HepG2 (cell line): ENCODE data around the gene SLC25A11. TPM values are rescaled to one million over a fixed set of nuclear protein-coding genes. Genes with fewer than 3 reads are reported as not detected.

Source experiments
- CENPBD1 ChIP-seq: sonication (generic); formaldehyde crosslinking; IDR thresholded peaks from 2 replicates; pipeline ENCODE4 v1.8.0; 2022; ENCODE audit warnings: missing genetic modification reagents, low read depth, mild to moderate bottlenecking, borderline replicate concordance
- DMAP1 ChIP-seq: IDR thresholded peaks from 2 replicates; pipeline ENCODE4 v1.6.1; 2016
- DNMT1 ChIP-seq: sonication (generic); formaldehyde crosslinking; IDR thresholded peaks from 2 replicates; pipeline ENCODE4 v1.5.1; 2020; ENCODE audit warnings: mild to moderate bottlenecking, missing genetic modification reagents
- FOXK1 ChIP-seq: sonication (generic); formaldehyde crosslinking; IDR thresholded peaks from 2 replicates; pipeline ENCODE4 v1.4.0; 2020; ENCODE audit warnings: low read depth, missing genetic modification reagents, borderline replicate concordance
- GATA4 ChIP-seq: sonication (generic); IDR thresholded peaks from 2 replicates; pipeline ENCODE4 v1.6.1; 2016; ENCODE audit warnings: antibody characterized with exemption, low read depth, borderline replicate concordance
- HNF1B ChIP-seq: sonication (generic); formaldehyde crosslinking; IDR thresholded peaks from 2 replicates; pipeline ENCODE4 v1.5.1; 2020; ENCODE audit warnings: mild to moderate bottlenecking, moderate library complexity, missing genetic modification reagents
- KAT2B ChIP-seq: fragments of 150-350 bp; IDR thresholded peaks from 2 replicates; pipeline ENCODE4 v1.6.1; 2014; ENCODE audit warnings: low read depth, low read length, borderline replicate concordance
- KMT2B ChIP-seq: IDR thresholded peaks from 2 replicates; pipeline ENCODE4 v1.6.1; 2016; ENCODE audit warnings: missing genetic modification reagents, missing compliant biosample characterization
- NFYB ChIP-seq: sonication (generic); formaldehyde crosslinking; IDR thresholded peaks from 2 replicates; pipeline ENCODE4 v1.4.0; 2020; ENCODE audit warnings: missing genetic modification reagents
- PRPF4 ChIP-seq: fragments of 200-400 bp; formaldehyde crosslinking; IDR thresholded peaks from 2 replicates; pipeline ENCODE4 v1.6.1; 2016; ENCODE audit warnings: low read length, low read depth; ENCODE audit not compliant: poor library complexity, severe bottlenecking
- SAFB2 ChIP-seq: sonication (generic); formaldehyde crosslinking; IDR thresholded peaks from 2 replicates; pipeline ENCODE4 v1.5.1; 2020; ENCODE audit warnings: missing genetic modification reagents, low read depth, mild to moderate bottlenecking, borderline replicate concordance
- SCMH1 ChIP-seq: sonication (generic); formaldehyde crosslinking; IDR thresholded peaks from 2 replicates; pipeline ENCODE4 v1.9.0; 2021; ENCODE audit warnings: missing genetic modification reagents, mild to moderate bottlenecking, borderline replicate concordance
- SSRP1 ChIP-seq: IDR thresholded peaks from 2 replicates; pipeline ENCODE4 v1.6.1; 2016; ENCODE audit warnings: control low read depth
- THYN1 ChIP-seq: sonication (generic); formaldehyde crosslinking; IDR thresholded peaks from 2 replicates; pipeline ENCODE4 v1.8.1; 2023; ENCODE audit warnings: low read depth, mild to moderate bottlenecking, moderate library complexity, missing genetic modification reagents, borderline replicate concordance
- ZBTB38 ChIP-seq: sonication (generic); formaldehyde crosslinking; IDR thresholded peaks from 2 replicates; pipeline ENCODE4 v1.5.1; 2020; ENCODE audit warnings: mild to moderate bottlenecking, missing genetic modification reagents
- ZIK1 ChIP-seq: sonication (generic); formaldehyde crosslinking; IDR thresholded peaks from 2 replicates; pipeline ENCODE4 v1.5.0; 2020; ENCODE audit warnings: mild to moderate bottlenecking, low read depth, missing genetic modification reagents, borderline replicate concordance
- ZNF142 ChIP-seq: sonication (generic); formaldehyde crosslinking; IDR thresholded peaks from 2 replicates; pipeline ENCODE4 v1.4.0; 2020; ENCODE audit warnings: missing genetic modification reagents
- ZNF205 ChIP-seq: IDR thresholded peaks from 2 replicates; pipeline ENCODE4 v1.6.1; 2018; ENCODE audit warnings: missing biosample characterization, missing genetic modification reagents
- ZNF510 ChIP-seq: sonication (generic); formaldehyde crosslinking; IDR thresholded peaks from 2 replicates; pipeline ENCODE4 v1.4.0; 2020; ENCODE audit warnings: low read depth, mild to moderate bottlenecking, missing genetic modification reagents
- ZNF773 ChIP-seq: sonication (generic); formaldehyde crosslinking; IDR thresholded peaks from 2 replicates; pipeline ENCODE4 v1.4.0; 2020; ENCODE audit warnings: missing genetic modification reagents, borderline replicate concordance
- polyA plus RNA-seq, 8 experiments: library from polyadenylated mRNA; depleted of rRNA in 3 of 8; stranded (reverse) in 7 of 8; unstranded in 1 of 8; fragments of >200 nt; fragmentation: Illumina TruSeq in 4 of 8; extraction: Trizol in 4 of 8; gene quantifications; 2 replicates each; pipeline versions ENCODE4 v1.2.1 to v1.2.3, GENCODE V29; 2011 to 2016; ENCODE audit warnings: low read depth in 4 of 8, missing spikeins in 1 of 8, mixed read lengths in 1 of 8; ENCODE audit not compliant: insufficient read depth in 1 of 8
- total RNA-seq, 5 experiments: library from RNA; depleted of rRNA; stranded (reverse); fragments of >200 nt; fragmentation: Illumina TruSeq; extraction: Trizol; gene quantifications; 2 replicates each; pipeline ENCODE4 v1.2.3, GENCODE V29; 2016; ENCODE audit warnings: low read depth in 1 of 5
- TF ChIP-seq, protein P1 (sequence below): sonication (generic); formaldehyde crosslinking; IDR thresholded peaks from 2 replicates; pipeline ENCODE4 v1.4.0; 2020; ENCODE audit warnings: missing genetic modification reagents

Gene SLC25A11
- total and polyA plus RNA-seq, 2 of the 13 experiments (the other 11 are each of a cell fraction or from before 2014, with no cell fraction given): 35.4 to 47.2 TPM

DNA sequence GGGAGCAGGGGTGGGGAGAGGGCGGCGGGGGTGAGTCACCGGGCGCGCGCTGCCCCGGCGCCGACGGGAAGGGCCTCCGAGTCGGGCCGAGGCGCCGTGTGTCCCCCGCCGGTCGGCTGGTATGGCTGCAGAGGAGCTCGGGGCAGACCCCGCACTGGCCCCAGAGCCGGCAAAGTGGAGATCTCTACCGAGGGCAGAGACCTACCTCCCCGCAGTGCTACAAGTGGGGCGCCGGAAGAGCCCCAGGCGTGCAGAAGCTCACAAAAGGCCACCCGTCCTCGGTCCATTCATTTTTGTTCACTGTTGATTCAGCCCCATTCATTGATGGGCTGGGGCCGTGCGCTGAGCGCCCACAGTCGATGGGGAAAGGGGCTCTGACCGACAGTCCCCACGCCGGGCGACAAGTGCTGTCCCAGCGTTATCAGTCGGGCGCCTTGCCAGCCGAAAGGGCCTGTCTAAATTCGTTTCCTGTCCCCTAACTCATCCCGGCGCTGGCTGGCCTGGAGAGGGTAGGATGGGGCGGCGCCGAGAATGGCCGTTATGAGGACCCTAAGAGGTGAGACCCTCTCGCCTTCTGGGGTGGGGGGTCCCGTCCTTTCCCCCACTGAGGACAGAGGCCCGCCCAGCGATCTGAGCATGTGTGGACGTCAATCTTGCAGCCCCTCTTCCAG lies 10.4 kb upstream of the SLC25A11 start (continued):
- TF ChIP-seq HNF1B (CRISPR knock-in tag) (no peak), ZBTB38 (CRISPR knock-in tag) (0 out of 2 replicates have a peak, but pooled peaks have one; percentile 15), KAT2B (no peak), THYN1 (no peak), SSRP1 (no peak), ZNF510 (CRISPR knock-in tag) (no peak), DNMT1 (CRISPR knock-in tag) (no peak), CENPBD1 (CRISPR knock-in tag) (no peak), DMAP1 (CRISPR knock-in tag) (no peak; the same call in 1 of the 2 replicates), ZNF205 (CRISPR knock-in tag) (no peak), GATA4 (0 out of 2 replicates have a peak, but pooled peaks have one; percentile 5), ZIK1 (CRISPR knock-in tag) (no peak), NFYB (no peak), ZNF142 (CRISPR knock-in tag) (no peak), FOXK1 (CRISPR knock-in tag) (no peak), ZNF773 (no peak), SCMH1 (CRISPR knock-in tag) (no peak), PRPF4 (no peak), KMT2B (CRISPR knock-in tag) (0 out of 2 replicates have a peak, but pooled peaks have one; percentile 5), SAFB2 (CRISPR knock-in tag) (peak; percentile 48)
- TF ChIP-seq, protein P1, sequence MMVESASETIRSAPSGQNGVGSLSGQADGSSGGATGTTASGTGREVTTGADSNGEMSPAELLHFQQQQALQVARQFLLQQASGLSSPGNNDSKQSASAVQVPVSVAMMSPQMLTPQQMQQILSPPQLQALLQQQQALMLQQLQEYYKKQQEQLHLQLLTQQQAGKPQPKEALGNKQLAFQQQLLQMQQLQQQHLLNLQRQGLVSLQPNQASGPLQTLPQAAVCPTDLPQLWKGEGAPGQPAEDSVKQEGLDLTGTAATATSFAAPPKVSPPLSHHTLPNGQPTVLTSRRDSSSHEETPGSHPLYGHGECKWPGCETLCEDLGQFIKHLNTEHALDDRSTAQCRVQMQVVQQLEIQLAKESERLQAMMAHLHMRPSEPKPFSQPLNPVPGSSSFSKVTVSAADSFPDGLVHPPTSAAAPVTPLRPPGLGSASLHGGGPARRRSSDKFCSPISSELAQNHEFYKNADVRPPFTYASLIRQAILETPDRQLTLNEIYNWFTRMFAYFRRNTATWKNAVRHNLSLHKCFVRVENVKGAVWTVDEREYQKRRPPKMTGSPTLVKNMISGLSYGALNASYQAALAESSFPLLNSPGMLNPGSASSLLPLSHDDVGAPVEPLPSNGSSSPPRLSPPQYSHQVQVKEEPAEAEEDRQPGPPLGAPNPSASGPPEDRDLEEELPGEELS: no peak
